ENCODE results near the gene BIN1. TPM values are rescaled to one million over a fixed set of nuclear protein-coding genes. Genes with fewer than 3 reads are reported as not detected.

Gene BIN1, protein sequence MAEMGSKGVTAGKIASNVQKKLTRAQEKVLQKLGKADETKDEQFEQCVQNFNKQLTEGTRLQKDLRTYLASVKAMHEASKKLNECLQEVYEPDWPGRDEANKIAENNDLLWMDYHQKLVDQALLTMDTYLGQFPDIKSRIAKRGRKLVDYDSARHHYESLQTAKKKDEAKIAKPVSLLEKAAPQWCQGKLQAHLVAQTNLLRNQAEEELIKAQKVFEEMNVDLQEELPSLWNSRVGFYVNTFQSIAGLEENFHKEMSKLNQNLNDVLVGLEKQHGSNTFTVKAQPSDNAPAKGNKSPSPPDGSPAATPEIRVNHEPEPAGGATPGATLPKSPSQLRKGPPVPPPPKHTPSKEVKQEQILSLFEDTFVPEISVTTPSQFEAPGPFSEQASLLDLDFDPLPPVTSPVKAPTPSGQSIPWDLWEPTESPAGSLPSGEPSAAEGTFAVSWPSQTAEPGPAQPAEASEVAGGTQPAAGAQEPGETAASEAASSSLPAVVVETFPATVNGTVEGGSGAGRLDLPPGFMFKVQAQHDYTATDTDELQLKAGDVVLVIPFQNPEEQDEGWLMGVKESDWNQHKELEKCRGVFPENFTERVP
- total RNA-seq: 31.0 and 39.0 TPM in 2 replicates

DNA sequence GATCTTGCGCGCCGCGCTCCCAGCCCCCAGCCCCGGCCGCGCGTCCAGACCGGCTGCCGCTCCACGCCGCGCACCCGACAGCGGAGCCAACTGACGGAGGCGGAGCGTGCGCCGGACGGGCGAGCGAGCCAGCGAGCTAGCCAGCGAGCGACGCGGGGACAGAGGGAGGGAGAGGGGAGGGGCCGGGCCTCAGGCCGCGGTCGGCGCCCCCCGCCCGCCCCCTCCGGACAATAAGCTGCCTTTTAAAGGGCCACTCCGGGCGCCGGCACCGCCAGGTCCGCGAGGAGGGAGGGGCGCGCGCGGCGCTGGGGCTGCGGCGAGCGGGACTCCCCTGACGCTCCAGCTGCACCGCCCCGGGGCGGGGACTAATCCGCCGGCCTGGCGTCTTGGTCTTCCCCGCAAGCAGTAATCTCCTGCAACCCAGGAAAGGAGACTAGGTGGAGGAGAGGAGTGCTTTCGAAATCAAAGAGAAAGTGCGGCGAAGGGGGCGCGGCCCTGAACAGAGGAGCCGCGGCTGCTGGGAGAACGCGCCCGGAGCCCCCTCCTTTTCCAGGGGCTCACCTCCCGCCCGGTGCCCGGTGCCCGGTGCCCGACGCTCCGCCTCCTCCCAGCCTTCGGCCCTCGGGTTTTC, at the start of gene BIN1:
Gene BIN1, minus strand, starts transcription at position 164 of the 631 bp plus-strand sequence. CDS start 211 bp downstream, outside the sequence.

Other genes with a start within 250 kb of the BIN1 start
- gene TEX51, start 208.3 kb downstream of the BIN1 start, total RNA-seq: not detected in 2 replicates
- not detected in 2 replicates for gene CYP27C1, start 113.1 kb upstream of the BIN1 start, total RNA-seq
- gene ERCC3, start 187.0 kb upstream of the BIN1 start, total RNA-seq: 25.7 and 46.8 TPM in 2 replicates